Activated CD4-positive, alpha-beta T cell treated with anti-CD3 and anti-CD28 coated beads, Interleukin-10, Interleukin-2, amounts not matched to agents 100 ng/mL and 50 ng/mL, durations not matched to agents 16 hours and 8 hours (primary cell): ENCODE results near the gene SNCG.
"Not testable (repeated sequence)": the region's sequence is repeated elsewhere in the genome, so short reads cannot be mapped to it uniquely, and the experiment has no call there.

Experiments used
- DNase-seq: peaks from one replicate; pipeline ENCODE4 v3.0.0-alpha.2; 2020

Gene SNCG

DNA sequence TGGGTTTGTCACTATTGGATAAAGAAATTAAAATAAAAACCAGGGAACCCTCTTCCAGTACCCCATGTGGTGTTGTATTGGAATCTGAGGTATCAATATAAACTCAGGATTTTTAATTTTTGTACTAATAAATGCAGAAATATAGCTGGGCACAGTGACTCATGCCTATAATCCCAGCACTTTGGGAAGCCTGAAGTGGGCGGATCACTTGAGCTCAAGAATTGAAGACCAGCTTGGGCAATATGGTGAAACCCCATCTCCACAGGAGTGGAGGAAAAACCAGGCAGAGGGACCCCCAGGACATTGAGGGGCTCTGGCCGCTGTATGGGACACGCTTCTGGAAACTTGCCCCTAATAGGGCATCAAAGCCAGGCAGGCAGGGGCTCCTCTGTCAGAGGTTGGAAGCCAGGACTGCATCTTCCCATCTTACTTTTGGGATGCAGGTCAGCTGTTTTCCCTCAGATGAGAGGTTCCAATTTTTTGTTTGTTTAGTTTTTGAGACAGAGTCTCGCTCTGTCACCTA is 21.0 kb downstream of the SNCG start:
- DNase-seq = no peak

GRCh38 chr10:86979977-86980448 is 21.6 kb downstream of the SNCG start:
- DNase-seq = no peak

- not testable (repeated sequence) for DNase-seq
Observed at GRCh38 chr10:86981020-86981419, 22.6 kb downstream of the SNCG start.

DNA sequence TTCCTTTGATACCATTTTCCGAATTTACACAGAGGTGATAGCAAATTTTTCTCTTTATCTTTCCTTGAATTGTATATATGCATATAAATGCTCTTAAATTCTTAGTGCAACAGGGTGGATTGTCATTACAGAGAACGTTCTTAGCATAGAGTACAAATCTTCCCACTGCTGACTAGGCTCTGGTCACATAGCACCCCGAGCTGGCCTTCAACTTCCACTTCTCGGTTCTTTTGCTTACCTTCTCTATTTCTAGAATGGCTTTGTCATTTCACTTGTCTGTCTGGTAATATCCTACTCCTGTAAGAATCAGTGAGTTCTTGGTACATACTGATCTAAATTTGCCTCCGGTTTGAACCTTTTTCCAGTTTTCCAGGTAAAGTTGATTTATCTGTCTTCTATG is 23.3 kb downstream of the SNCG start:
- no peak for DNase-seq

DNA sequence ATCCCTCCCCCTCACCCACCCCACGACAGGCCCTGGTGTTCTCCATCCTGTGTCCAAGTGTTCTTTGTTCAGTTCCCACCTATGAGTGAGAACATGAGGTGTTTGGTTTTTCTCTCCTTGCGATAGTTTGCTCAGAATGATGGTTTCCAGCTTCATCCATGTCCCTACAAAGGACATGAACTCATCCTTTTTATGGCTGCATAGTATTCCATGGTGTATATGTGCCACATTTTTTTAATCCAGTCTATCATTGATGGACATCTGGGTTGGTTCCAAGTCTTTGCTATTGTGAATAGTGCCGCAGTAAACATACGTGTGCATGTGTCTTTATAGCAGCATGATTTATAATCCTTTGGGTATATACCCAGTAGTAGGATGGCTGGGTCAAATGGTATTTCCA is 26.1 kb downstream of the SNCG start:
- DNase-seq = not testable (repeated sequence)

DNA sequence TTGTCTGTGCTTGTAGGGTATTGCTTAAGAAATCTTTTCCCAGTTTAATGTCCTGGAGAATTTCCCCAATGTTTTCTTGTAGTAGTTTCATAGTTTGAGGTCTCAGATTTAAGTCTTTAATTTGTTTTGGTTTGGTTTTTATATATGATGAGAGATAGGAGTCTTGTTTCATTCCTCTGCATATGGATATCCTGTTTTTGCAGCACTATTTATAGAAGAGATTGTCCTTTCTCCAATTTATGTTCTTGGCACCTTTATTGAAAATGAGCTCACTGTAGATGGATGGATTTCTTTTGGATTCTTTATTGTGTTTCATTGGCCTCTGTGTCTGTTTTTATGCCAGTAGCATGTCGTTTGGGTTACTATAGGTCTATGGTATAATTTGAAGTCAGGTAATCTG is 30.1 kb downstream of the SNCG start:
- no peak for DNase-seq

GRCh38 chr10:86991362-86991761 is 33.0 kb downstream of the SNCG start:
- not testable (repeated sequence) for DNase-seq

- DNase-seq = no peak
Observed at GRCh38 chr10:86992456-86992855, 34.1 kb downstream of the SNCG start.

DNA sequence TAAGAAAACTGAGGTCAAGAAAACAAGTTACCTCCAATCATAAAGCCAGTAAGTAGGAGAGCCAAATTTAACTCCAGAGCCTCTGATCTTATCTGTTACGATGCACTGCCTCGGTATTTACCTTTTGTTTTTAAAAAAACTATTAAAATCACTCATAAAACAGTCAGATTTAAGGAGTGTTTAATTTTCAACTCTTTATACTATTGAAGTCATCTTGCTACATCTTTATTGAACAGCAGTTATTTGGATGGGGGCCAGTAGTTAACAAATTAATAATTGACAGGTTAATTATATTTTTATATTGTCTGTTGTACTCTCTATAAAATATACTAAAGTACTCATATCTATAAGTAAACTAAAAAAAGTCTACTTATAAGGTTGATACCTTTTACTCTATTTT is 34.5 kb downstream of the SNCG start:
- no peak for DNase-seq

GRCh38 chr10:86999802-87000403 is 41.5 kb downstream of the SNCG start:
- DNase-seq = not testable (repeated sequence)

DNA sequence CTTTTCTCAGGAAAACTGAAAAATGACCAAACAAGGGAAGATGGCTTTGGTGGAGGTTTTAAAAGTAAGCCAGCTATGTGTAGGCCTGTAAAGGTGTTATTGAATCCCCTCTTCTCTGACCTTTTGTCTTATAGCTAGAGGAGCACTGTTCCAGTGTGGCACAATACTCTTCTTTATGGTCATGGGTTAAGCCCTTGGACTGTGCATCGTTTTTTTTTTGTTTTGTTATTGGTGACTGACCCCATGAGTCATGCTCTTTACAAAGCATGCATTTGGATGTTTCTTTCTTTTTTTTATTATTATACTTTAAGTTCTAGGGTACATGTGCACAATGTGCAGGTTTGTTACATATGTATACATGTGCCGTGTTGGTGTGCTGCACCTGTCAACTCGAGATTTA is 42.1 kb downstream of the SNCG start:
- DNase-seq = no peak

GRCh38 chr10:87007124-87007523 is 48.7 kb downstream of the SNCG start:
- not testable (repeated sequence) for DNase-seq

GRCh38 chr10:87007674-87008073 is 49.3 kb downstream of the SNCG start:
- not testable (repeated sequence) for DNase-seq

GRCh38 chr10:87008303-87008702 is 49.9 kb downstream of the SNCG start:
- DNase-seq = not testable (repeated sequence)

DNA sequence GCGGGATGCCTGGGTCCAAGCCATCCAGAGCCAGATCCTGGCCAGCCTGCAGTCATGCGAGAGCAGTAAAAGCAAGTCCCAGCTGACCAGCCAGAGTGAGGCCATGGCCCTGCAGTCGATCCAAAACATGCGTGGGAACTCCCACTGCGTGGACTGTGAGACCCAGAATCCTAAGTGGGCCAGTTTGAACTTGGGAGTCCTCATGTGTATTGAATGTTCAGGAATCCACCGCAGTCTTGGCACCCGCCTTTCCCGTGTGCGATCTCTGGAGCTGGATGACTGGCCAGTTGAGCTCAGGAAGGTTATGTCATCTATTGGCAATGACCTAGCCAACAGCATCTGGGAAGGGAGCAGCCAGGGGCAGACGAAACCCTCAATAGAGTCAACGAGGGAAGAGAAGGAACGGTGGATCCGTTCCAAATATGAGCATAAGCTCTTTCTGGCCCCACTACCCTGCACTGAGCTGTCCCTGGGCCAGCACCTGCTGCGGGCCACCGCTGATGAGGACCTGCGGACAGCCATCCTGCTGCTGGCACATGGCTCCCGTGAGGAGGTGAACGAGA is 50.8 kb downstream of the SNCG start:
- DNase-seq = not testable (repeated sequence)
